ENCODE measurements around the gene SSTR5.

SSTR5 gene

GRCh38 chr16:1103636-1103980 is 31.1 kb downstream of the SSTR5 start:
- no peaks in the 10 kb centered on the region for H3K27me3 ChIP-seq (ENCODE audit: control insufficient read depth, insufficient read depth, low read length)
- H3K36me3 ChIP-seq (ENCODE audit: control insufficient read depth, insufficient read depth, low read length) = no peaks in the 10 kb centered on the region
- peak overlapping the region; percentile 73; the same call in 1 of the 2 replicates for H3K4me3 ChIP-seq (ENCODE audit: low read length)
- no peaks in the 10 kb centered on the region; the same call in 1 of the 2 replicates for H3K4me1 ChIP-seq (ENCODE audit: control insufficient read depth, insufficient read depth, low read length)
- no peak overlapping the region for H3K27ac ChIP-seq (ENCODE audit: low read length)
- WGBS (ENCODE audit: insufficient coverage, insufficient read length) = no CpG with 5 or more reads among the region's 11 CpGs
- no peaks in the 10 kb centered on the region for H3K9me3 ChIP-seq (ENCODE audit: control insufficient read depth, insufficient read depth, low read length)
- no peak for DNase-seq (ENCODE audit: low read depth, low spot score)

DNA sequence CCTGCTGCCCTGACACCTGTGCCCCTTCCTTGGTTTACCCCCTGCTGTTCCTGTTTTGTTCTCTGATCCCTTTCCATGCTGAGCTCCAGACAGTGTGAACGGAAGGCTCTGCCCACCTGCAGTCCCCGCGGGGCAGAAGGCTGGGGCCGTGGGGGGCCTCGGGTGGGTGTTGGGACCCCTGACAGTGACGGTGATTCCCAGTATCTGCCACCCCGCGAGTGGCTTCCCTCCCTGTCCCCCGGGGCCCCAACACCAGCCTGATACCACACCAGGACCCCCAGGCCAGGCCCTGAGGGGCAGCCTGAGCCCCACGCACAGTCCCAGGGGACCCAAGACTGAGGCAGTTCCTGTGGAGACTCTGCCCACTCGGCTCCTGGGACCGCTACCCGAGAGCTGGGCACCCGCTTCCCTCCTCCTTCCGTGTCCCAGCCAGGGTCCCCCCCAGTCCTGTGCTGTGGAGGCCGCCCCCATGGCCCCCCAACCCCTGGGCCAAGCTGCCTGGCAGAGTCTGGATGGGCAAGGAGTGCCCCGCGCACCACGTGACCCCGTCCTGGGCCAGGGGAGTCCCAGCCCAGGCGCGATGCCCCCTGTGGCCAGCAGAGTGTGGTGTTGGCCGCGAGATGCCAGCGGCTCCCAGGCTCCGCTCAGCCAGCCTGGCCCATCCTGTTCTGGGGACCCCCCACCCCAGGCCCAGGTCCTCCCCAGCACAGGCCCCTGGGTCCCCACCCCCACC is 33.5 kb downstream of the SSTR5 start:
- Histone ChIP-seq H3K4me3 (ENCODE audit: low read length) (no peak overlapping the region), H3K9me3 (ENCODE audit: control insufficient read depth, insufficient read depth, low read length) (no peaks in the 10 kb centered on the region), H3K27me3 (ENCODE audit: control insufficient read depth, insufficient read depth, low read length) (no peaks in the 10 kb centered on the region), H3K36me3 (ENCODE audit: control insufficient read depth, insufficient read depth, low read length) (no peaks in the 10 kb centered on the region), H3K27ac (ENCODE audit: low read length) (no peak overlapping the region), H3K4me1 (ENCODE audit: control insufficient read depth, insufficient read depth, low read length) (no peaks in the 10 kb centered on the region; the same call in 1 of the 2 replicates)
- WGBS (ENCODE audit: insufficient coverage, insufficient read length) = no CpG with 5 or more reads among the region's 26 CpGs
- DNase-seq (ENCODE audit: low read depth, low spot score) = no peak

GRCh38 chr16:1106659-1107058 is 34.1 kb downstream of the SSTR5 start:
- H3K4me1 ChIP-seq (ENCODE audit: control insufficient read depth, insufficient read depth, low read length) = no peaks in the 10 kb centered on the region; the same call in 1 of the 2 replicates
- H3K27ac ChIP-seq (ENCODE audit: low read length) = no peak overlapping the region
- WGBS (ENCODE audit: insufficient coverage, insufficient read length) = no CpG with 5 or more reads among the region's 16 CpGs
- no peaks in the 10 kb centered on the region for H3K9me3 ChIP-seq (ENCODE audit: control insufficient read depth, insufficient read depth, low read length)
- H3K27me3 ChIP-seq (ENCODE audit: control insufficient read depth, insufficient read depth, low read length) = no peaks in the 10 kb centered on the region
- H3K36me3 ChIP-seq (ENCODE audit: control insufficient read depth, insufficient read depth, low read length) = no peaks in the 10 kb centered on the region
- no peak for DNase-seq (ENCODE audit: low read depth, low spot score)
- H3K4me3 ChIP-seq (ENCODE audit: low read length) = no peak overlapping the region

DNA sequence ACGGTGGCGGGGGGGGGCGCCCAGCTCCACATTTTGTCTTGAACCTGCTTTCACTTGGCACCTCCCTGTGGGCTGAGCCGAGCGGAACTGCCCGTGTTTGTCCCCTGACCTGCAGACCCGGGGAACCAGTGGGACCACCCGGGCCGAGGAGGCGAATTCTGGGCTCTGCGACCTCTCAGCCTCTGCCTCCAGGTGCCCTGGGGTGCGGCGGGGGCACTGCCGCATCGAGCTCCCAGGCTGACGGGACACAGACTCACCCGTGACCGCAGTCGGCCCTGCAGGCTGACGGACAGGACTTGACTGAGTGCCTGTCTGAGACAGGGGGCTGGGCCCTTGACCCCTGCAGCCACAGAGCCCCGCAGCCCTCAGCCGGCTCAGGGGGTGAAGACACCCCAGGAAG is 34.6 kb downstream of the SSTR5 start:
- Histone ChIP-seq H3K4me3 (ENCODE audit: low read length) (no peak overlapping the region), H3K36me3 (ENCODE audit: control insufficient read depth, insufficient read depth, low read length) (no peaks in the 10 kb centered on the region), H3K27ac (ENCODE audit: low read length) (no peak overlapping the region), H3K27me3 (ENCODE audit: control insufficient read depth, insufficient read depth, low read length) (no peaks in the 10 kb centered on the region), H3K4me1 (ENCODE audit: control insufficient read depth, insufficient read depth, low read length) (no peaks in the 10 kb centered on the region; the same call in 1 of the 2 replicates), H3K9me3 (ENCODE audit: control insufficient read depth, insufficient read depth, low read length) (no peaks in the 10 kb centered on the region)
- WGBS (ENCODE audit: insufficient coverage, insufficient read length) = no CpG with 5 or more reads among the region's 22 CpGs
- DNase-seq (ENCODE audit: low read depth, low spot score) = no peak

GRCh38 chr16:1107731-1108130 is 35.2 kb downstream of the SSTR5 start:
- no peaks in the 10 kb centered on the region for H3K27me3 ChIP-seq (ENCODE audit: control insufficient read depth, insufficient read depth, low read length)
- no peaks in the 10 kb centered on the region for H3K36me3 ChIP-seq (ENCODE audit: control insufficient read depth, insufficient read depth, low read length)
- no peak overlapping the region for H3K4me3 ChIP-seq (ENCODE audit: low read length)
- no peak for DNase-seq (ENCODE audit: low read depth, low spot score)
- H3K9me3 ChIP-seq (ENCODE audit: control insufficient read depth, insufficient read depth, low read length) = no peaks in the 10 kb centered on the region
- no peak overlapping the region for H3K27ac ChIP-seq (ENCODE audit: low read length)
- WGBS (ENCODE audit: insufficient coverage, insufficient read length) = no CpG with 5 or more reads among the region's 12 CpGs
- no peaks in the 10 kb centered on the region; the same call in 1 of the 2 replicates for H3K4me1 ChIP-seq (ENCODE audit: control insufficient read depth, insufficient read depth, low read length)

- H3K27ac ChIP-seq (ENCODE audit: low read length) = no peak overlapping the region
Observed at GRCh38 chr16:1108299-1109252, 36.0 kb downstream of the SSTR5 start.

DNA sequence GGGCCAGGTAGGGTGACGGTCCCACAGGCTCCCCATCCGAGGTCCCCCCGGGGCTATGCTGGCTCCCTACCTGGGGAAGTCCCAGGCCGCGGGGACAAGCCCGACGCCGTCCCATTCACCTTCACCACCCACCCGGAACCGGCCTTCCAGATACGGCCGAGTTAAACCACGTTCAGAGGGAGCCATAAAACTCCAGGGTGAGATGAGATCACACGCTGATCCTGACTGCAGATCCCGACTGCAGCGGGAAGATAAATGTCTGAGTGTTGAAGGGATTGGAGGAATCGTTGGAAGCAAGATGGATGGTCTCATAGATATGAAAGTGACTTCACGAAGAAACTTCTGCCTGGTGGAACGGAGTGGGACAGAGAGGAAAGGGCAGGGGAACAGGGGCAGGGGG is 37.1 kb downstream of the SSTR5 start:
- DNase-seq (ENCODE audit: low read depth, low spot score) = no peak
- H3K9me3 ChIP-seq (ENCODE audit: control insufficient read depth, insufficient read depth, low read length) = no peaks in the 10 kb centered on the region
- H3K4me3 ChIP-seq (ENCODE audit: low read length) = no peak overlapping the region
- H3K36me3 ChIP-seq (ENCODE audit: control insufficient read depth, insufficient read depth, low read length) = no peaks in the 10 kb centered on the region
- no peaks in the 10 kb centered on the region for H3K27me3 ChIP-seq (ENCODE audit: control insufficient read depth, insufficient read depth, low read length)
- H3K4me1 ChIP-seq (ENCODE audit: control insufficient read depth, insufficient read depth, low read length) = no peaks in the 10 kb centered on the region; the same call in 1 of the 2 replicates
- WGBS (ENCODE audit: insufficient coverage, insufficient read length) = no CpG with 5 or more reads among the region's 19 CpGs
- no peak overlapping the region for H3K27ac ChIP-seq (ENCODE audit: low read length)

More at GRCh38 chr16:1108299-1109252, 36.0 kb downstream of the SSTR5 start:
- WGBS (ENCODE audit: insufficient coverage, insufficient read length) = no CpG with 5 or more reads among the region's 42 CpGs
- H3K4me1 ChIP-seq (ENCODE audit: control insufficient read depth, insufficient read depth, low read length) = no peaks in the 10 kb centered on the region; the same call in 1 of the 2 replicates
- no peaks in the 10 kb centered on the region for H3K9me3 ChIP-seq (ENCODE audit: control insufficient read depth, insufficient read depth, low read length)
- no peaks in the 10 kb centered on the region for H3K27me3 ChIP-seq (ENCODE audit: control insufficient read depth, insufficient read depth, low read length)
- no peak overlapping the region for H3K4me3 ChIP-seq (ENCODE audit: low read length)
- no peaks in the 10 kb centered on the region for H3K36me3 ChIP-seq (ENCODE audit: control insufficient read depth, insufficient read depth, low read length)
- DNase-seq (ENCODE audit: low read depth, low spot score) = no peak

DNA sequence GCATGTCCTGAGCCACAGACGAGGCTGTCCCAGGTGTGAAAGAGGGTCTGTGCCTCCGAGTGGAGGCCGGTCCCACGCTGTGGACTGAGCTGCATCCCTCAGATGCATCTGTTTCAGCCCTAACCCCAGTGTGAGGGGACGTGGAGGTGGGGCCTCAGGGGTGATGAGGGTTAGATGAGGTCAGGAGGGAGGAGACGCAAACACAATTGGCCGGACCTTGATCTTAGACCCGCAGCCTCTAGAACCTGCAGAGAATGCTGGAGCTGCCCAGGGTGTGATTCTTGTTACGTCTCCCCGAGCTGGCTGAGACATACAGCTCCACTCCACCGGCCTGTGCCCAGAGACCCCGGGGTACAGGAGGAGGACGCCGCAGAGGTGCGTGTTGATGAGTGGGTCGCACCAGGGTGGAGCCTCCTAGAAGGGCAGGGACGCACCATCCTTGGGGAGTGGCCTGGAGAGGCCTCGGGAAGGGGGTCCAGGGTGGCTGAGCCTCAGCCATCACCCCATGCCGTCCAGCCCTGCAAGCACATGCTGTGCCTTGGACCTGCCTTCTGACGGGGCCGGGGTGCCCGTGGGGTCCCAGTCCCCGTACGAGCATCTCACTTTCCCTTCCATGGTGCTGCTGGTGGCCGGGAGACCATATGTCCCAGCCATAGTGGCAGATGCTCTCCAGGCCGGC is 40.1 kb downstream of the SSTR5 start:
- no peaks in the 10 kb centered on the region for H3K27me3 ChIP-seq (ENCODE audit: control insufficient read depth, insufficient read depth, low read length)

GRCh38 chr16:1113489-1113888 is 40.9 kb downstream of the SSTR5 start:
- H3K27ac ChIP-seq (ENCODE audit: low read length) = no peak overlapping the region
- H3K27me3 ChIP-seq (ENCODE audit: control insufficient read depth, insufficient read depth, low read length) = no peaks in the 10 kb centered on the region
- H3K36me3 ChIP-seq (ENCODE audit: control insufficient read depth, insufficient read depth, low read length) = no peaks in the 10 kb centered on the region
- H3K4me1 ChIP-seq (ENCODE audit: control insufficient read depth, insufficient read depth, low read length) = no peaks in the 10 kb centered on the region; the same call in 1 of the 2 replicates
- no peak overlapping the region for H3K4me3 ChIP-seq (ENCODE audit: low read length)
- DNase-seq (ENCODE audit: low read depth, low spot score) = no peak
- no peaks in the 10 kb centered on the region for H3K9me3 ChIP-seq (ENCODE audit: control insufficient read depth, insufficient read depth, low read length)
- WGBS (ENCODE audit: insufficient coverage, insufficient read length) = no CpG with 5 or more reads among the region's 16 CpGs

More for the DNA sequence above, 40.1 kb downstream of the SSTR5 start:
- no peaks in the 10 kb centered on the region for H3K9me3 ChIP-seq (ENCODE audit: control insufficient read depth, insufficient read depth, low read length)
- no peak for DNase-seq (ENCODE audit: low read depth, low spot score)
- WGBS (ENCODE audit: insufficient coverage, insufficient read length) = no CpG with 5 or more reads among the region's 26 CpGs
- H3K4me3 ChIP-seq (ENCODE audit: low read length) = no peak overlapping the region
- no peak overlapping the region for H3K27ac ChIP-seq (ENCODE audit: low read length)
- H3K36me3 ChIP-seq (ENCODE audit: control insufficient read depth, insufficient read depth, low read length) = no peaks in the 10 kb centered on the region
- H3K4me1 ChIP-seq (ENCODE audit: control insufficient read depth, insufficient read depth, low read length) = no peaks in the 10 kb centered on the region; the same call in 1 of the 2 replicates

- H3K4me1 ChIP-seq (ENCODE audit: control insufficient read depth, insufficient read depth, low read length) = no peaks in the 10 kb centered on the region; the same call in 1 of the 2 replicates
- WGBS (ENCODE audit: insufficient coverage, insufficient read length) = no CpG with 5 or more reads among the region's 15 CpGs
- no peaks in the 10 kb centered on the region for H3K36me3 ChIP-seq (ENCODE audit: control insufficient read depth, insufficient read depth, low read length)
- DNase-seq (ENCODE audit: low read depth, low spot score) = no peak
- H3K9me3 ChIP-seq (ENCODE audit: control insufficient read depth, insufficient read depth, low read length) = no peaks in the 10 kb centered on the region
- H3K4me3 ChIP-seq (ENCODE audit: low read length) = no peak overlapping the region
- no peak overlapping the region for H3K27ac ChIP-seq (ENCODE audit: low read length)
- no peaks in the 10 kb centered on the region for H3K27me3 ChIP-seq (ENCODE audit: control insufficient read depth, insufficient read depth, low read length)
Observed at GRCh38 chr16:1113889-1114526, 41.5 kb downstream of the SSTR5 start.
